ENCODE data around the gene POLR1B.
"Not testable (repeated sequence)": the region's sequence is repeated elsewhere in the genome, so short reads cannot be mapped to it uniquely, and the experiment has no call there.

The POLR1B gene

DNA sequence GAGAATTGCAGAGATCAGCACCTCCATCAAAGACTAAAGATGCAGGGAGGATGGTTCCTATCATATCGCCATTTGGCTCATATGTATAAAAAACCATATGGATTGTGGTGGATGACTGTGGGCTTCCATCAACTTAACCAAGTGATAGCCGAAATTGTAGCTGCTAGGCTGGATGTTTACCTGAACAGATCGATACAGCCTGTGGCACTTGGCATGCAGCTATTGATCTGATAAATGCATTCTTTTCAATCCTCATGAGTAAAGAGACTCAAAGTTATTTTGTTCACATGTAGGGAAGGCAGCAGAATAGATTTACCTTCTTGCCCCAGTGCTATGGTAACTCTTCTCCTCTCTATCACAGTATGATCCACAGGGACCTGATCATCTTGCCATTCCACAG, 60.7 kb downstream of the POLR1B start:
- DNase-seq = no peak

- no peak for DNase-seq
These were observed 61.5 kb downstream of the POLR1B start for GRCh38 chr2:112603731-112604130.

DNA sequence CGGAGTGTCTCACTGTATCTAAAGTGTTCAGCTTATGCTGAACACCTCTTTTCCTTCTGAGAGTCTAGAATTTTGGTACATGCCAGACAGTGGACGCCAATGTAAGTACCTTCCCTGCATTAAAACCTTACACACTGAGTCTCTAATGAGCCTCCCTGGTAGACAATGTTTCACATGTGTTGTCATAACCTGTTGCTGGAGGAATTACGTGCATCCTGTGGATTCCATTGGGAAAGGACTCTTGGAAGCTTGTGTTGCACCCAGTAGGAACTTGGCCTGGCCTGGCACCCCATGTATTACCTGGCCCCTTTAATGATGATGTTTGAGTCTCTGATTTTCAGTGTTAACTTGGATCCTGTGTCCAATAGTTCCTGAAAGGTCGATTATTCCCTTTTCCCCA, 62.7 kb downstream of the POLR1B start:
- DNase-seq = no peak

- no peak for DNase-seq
These were observed 63.7 kb downstream of the POLR1B start for GRCh38 chr2:112605926-112606325.

DNA sequence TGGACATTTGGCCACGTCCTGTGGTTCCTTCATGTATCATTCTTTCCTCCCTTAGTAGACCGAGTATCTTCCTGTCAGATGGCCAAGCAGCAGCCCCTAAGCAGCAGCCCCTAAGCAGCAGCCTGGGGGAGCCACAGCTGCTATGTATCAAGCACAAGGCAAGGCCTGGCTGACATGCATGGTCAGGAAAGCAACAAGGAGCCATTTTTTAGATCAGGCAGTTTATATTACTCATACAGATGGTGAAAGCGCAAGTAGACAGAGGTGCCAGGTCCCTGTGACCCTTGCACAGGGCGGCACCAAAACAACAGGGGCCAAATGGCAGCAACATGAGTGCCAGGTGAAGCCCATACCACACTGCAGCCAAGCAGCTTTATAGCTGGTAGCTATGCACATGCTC, 64.3 kb downstream of the POLR1B start:
- DNase-seq = no peak

DNA sequence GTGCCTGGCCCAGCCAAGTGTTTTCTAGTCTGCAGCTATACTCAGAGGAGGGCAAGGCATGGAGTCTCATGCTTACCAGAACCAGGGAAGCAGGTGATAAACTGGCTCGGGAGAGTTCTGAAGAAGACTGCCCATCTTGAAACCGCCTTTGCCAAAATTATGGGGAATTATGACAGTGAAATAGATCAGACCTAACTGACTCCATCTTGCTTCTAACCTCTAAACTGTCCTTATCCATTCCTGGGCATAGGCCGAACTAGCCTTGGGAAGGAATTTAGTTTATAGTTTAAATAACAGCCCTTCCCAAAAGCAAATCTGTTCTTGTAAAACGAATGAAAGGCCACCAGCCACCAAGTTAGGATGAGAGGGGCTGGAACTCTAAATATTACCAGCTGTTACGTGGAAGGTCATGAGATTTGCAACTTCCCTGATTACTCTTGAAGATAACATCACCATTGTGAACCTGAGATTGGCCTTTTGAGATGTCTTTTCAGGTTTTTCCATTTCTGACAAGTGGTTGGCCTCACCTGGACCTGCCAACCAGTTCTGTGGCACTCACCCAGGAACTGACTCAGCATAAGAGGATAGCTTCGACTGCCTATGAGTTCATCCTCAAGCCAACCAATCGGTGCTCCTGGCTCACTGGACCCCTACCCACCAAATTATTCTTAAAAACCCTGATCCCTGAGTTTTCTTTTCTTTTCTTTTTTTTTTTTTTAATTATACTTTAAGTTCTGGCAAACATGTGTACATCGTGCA, 65.6 kb downstream of the POLR1B start:
- DNase-seq = no peak

GRCh38 chr2:112609320-112609719, 67.1 kb downstream of the POLR1B start:
- DNase-seq = not testable (repeated sequence)

- DNase-seq = not testable (repeated sequence)
These were observed 70.0 kb downstream of the POLR1B start for GRCh38 chr2:112612283-112612682.

GRCh38 chr2:112614201-112614840, 72.1 kb downstream of the POLR1B start:
- DNase-seq = peak; percentile 48

DNA sequence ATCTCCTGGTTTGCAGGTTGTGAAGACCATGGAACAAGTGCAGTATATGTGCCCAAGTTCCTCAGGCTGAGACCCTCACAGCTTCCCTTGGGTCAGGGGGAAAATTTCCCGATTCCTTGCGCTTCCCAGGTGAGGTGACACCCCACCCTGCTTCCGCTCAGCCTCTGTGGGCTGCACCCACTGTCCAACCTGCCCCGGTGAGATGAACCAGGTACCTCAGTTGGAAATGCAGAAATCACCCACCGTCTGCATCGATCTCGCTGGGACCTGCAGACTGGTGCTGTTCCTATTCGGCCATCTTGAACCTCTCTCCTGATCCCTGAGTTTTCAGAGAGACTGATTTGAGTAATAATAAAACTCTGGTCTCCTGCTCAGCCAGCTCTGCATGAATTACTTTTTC, 72.8 kb downstream of the POLR1B start:
- DNase-seq = no peak

GRCh38 chr2:112615798-112616197, 73.5 kb downstream of the POLR1B start:
- DNase-seq = not testable (repeated sequence)

- DNase-seq = no peak
These were observed 76.1 kb downstream of the POLR1B start for GRCh38 chr2:112618383-112618782.

GRCh38 chr2:112621790-112622527, 79.7 kb downstream of the POLR1B start:
- no peak for DNase-seq

DNA sequence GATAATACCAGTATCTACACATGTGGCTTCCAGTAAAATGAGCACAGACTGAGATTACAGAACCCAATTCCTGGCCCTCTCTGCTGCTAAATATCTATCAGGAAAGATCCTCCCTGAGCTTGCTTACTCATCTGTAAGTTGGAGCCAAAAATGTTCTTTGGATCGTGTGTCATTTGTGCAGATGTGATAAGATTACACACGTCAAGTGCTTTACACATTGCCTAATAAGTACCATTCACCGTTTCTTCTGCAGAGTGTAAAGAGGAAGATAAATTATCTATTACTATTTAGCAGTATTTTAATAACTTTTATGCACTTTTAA, 80.2 kb downstream of the POLR1B start:
- no peak for DNase-seq

DNA sequence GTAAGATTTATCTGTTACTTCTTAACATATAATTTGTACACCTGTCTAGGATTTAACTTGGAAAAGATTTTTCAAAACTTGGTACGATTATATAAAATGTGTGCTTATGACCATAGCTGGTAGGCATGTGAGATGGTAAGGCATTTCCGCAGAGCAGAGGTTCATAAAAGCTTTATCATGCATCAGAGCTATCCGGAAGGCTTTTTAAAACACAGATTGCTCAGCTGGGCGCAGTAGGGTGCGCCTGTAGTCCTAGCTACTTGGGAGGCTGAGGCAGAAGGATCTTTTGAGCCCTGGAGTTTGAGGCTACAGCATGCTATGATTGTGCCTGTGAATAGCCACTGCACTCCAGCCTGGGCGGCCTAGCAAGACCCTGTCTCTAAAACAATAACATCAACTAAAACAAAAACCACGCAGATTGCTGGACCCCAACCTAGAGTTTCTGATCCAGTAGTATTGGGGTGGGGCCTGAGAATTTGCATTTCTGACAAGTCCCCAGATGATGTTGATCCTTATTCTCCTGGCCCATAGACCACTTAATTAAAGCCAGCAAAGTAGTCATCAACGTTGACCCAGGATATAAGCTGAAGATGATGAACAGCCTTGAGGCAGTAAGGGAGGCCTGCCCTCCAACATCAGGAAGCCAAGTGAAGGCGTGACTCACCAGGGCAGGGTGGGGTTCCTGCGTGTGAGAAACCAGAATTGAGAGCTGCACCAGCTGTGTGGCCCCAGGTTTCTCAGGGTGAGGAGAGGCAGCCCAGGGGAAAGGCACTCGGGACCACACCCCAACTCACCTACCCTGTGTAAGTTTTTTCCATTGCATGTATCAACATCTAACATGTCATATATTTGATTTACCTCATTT, 81.9 kb downstream of the POLR1B start:
- DNase-seq = no peak

- DNase-seq = no peak
These were observed 83.3 kb downstream of the POLR1B start for GRCh38 chr2:112625474-112626114.

GRCh38 chr2:112626604-112627059, 84.4 kb downstream of the POLR1B start:
- no peak for DNase-seq

Measured in NCI-H526 treated with DMSO at 0.1 percent for 48 hours (cell line).